Measurements from ENCODE around the gene S100A8.
"Not testable (repeated sequence)": the region's sequence is repeated elsewhere in the genome, so short reads cannot be mapped to it uniquely, and the experiment has no call there.

Gene S100A8

DNA sequence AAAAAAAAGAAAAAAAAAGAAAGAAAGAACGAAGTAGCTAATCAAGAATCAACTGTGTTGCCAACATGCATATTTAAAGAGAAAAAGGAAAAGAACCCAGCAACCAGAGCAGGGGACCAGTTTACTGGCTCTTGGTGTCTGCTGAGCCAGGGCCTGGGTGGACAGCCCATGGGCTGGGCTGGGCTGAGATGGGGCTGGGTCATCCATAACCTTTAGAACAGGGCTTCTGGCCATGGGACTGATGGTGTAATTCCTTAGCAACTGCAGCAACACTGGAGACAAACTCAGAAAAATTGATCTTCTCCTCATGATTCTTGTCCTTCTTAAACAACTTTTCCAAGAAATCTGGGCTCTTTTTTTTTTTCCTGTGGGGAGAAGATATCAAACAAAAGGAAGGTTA lies 35.9 kb upstream of the S100A8 start:
- Mint-ChIP-seq H3K9me3 (no peaks in the 10 kb centered on the region), H3K4me1 (ENCODE audit: low read depth) (no peaks in the 10 kb centered on the region), H3K27ac (no peak overlapping the region), H3K4me3 (no peak overlapping the region), H3K27me3 (peaks cover 23% of the 10 kb centered on the region), H3K36me3 (ENCODE audit: low read depth) (no peaks in the 10 kb centered on the region)

DNA sequence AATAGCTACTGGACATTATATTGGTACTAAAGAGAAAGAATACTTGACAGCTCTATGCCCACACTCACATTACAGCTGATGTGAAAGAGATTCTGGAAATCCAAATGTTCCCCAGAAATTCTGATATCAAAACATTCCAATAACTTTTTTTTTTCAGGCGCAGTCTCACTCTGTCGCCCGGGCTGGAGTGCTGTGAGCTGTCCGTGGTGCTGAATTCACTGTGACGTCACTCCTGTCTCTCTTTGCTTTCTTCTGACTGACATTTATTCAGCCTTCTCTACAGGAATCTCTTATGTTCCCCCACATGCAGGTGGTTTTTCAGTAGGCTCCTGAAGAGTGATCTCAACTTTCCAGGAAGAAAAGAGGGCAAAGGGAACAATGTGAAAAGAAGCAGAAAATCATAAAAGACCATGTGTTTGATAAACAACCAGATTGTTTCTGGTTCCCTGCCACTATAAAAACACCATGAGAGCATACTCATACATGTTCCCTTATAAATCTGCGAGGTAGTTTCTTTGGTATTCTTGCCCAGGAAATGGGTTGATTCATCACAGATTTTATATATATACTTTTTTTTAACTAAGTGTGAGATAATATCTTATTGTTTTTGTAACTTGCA lies 31.7 kb upstream of the S100A8 start:
- H3K36me3 Mint-ChIP-seq (ENCODE audit: low read depth), result no peaks in the 10 kb centered on the region
- no peaks in the 10 kb centered on the region for H3K9me3 Mint-ChIP-seq
- H3K27ac Mint-ChIP-seq, result no peak overlapping the region
- H3K4me3 Mint-ChIP-seq, result no peak overlapping the region
- no peaks in the 10 kb centered on the region for H3K4me1 Mint-ChIP-seq (ENCODE audit: low read depth)
- H3K27me3 Mint-ChIP-seq, result peaks cover 38% of the 10 kb centered on the region

DNA sequence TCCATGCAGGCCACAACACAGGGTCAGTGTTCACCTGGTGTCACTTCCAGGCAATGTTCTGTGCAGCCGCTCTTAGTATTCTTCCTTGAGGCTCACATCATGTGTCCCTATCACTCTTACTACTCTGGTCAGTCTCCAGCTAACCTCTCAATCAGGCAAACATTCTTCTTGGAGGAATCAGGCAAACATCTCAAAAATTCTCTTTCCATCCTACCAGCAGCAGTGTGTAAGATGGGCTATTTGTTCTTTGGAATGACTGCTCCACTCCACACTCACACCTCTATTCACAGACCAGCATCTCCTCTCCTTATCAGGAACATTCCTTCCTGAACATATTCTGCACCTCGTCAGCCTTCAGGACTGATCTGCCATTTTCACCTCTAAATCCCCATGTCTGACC lies 29.4 kb upstream of the S100A8 start:
- Mint-ChIP-seq H3K4me3 (no peak overlapping the region), H3K4me1 (ENCODE audit: low read depth) (no peaks in the 10 kb centered on the region), H3K9me3 (no peaks in the 10 kb centered on the region), H3K27ac (no peak overlapping the region), H3K27me3 (peaks cover 36% of the 10 kb centered on the region), H3K36me3 (ENCODE audit: low read depth) (no peaks in the 10 kb centered on the region)

DNA sequence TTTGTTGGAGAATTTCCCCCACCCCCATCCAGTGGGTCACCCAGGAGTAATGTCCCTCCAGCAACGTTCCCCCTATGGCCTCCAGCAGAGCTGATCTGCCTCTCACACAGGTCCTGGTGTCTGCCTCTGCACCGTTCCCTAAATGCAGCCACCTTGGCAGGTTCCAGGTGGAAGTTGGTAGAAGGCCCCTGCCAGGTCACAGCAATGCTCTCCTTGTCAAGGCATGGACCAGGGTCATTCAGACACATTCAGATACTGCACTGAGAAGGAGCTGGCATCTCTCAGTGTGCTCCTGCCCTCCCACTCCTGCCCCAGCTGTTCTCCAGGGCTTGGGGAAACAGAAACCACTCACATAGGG lies 28.5 kb upstream of the S100A8 start:
- not testable (repeated sequence) for H3K36me3 Mint-ChIP-seq (ENCODE audit: low read depth); H3K27ac Mint-ChIP-seq; H3K9me3 Mint-ChIP-seq; H3K4me1 Mint-ChIP-seq (ENCODE audit: low read depth); H3K4me3 Mint-ChIP-seq
- H3K27me3 Mint-ChIP-seq, result peaks cover 27% of the 10 kb centered on the region

DNA sequence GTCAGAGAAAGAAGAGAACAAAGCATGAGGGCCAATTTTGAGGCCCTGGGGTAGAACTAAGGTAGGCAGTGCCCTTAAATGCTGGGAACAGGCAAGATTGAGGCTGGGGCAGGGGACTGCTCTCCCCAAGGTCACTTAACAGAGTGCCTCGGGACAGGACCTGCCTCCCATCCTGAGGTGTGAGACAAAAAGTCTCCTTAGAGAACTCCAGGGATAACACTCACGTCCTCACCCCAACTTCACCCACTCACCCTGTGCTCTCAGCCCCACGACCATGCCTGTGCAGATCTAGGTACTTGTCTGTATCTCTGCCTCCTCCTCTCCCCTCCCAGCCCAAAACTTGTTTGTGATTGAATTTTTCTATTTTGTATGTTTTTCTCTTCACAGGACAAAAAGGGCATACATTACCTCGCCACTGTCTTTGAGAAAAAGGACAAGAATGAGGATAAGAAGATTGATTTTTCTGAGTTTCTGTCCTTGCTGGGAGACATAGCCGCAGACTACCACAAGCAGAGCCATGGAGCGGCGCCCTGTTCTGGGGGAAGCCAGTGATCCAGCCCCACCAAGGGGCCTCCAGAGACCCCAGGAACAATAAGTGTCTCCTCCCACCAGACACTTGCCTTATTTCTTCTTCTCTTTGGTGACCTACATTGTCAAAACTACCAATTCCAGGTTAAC lies 28.0 kb upstream of the S100A8 start:
- H3K27me3 Mint-ChIP-seq, result peaks cover 25% of the 10 kb centered on the region
- H3K9me3 Mint-ChIP-seq; H3K4me3 Mint-ChIP-seq; H3K27ac Mint-ChIP-seq; H3K4me1 Mint-ChIP-seq (ENCODE audit: low read depth); H3K36me3 Mint-ChIP-seq (ENCODE audit: low read depth): not testable (repeated sequence)

DNA sequence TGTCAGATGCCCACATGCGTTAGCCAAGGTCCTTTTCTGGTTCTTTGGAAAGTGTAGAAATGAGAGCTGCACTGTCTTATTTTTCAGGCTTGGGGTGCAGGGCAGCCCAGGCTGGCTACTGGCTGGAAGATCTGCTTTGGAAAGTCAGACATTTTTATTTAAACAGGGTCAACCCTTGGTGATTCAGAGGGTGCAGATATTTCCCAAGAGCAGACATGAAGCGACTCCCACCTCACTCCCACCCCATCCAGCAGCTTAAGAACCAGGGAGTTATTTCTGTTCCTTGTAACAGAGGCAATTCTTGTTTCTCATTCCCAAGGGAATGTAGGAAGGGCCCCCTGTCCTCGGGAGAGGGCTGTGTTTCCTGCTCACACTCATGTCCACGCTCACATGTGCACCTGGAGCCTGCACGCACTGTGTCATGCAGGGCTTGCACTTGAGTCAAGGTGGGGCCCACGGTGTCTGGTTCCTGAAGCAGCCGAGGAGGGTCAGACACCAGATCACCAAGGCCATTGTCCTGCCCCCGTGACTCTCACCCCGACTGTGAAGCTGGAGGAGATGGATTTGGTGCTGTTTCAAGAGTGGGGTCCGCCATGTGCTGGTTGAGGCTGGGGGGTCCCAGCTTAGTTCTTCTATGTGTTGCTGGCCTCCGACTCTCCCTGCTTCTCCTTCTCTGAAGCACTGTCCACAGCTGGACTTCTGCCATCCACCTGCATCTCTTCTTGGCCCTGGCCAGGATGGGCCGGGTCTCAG lies 26.4 kb upstream of the S100A8 start:
- no peaks in the 10 kb centered on the region for H3K4me1 Mint-ChIP-seq (ENCODE audit: low read depth)
- H3K9me3 Mint-ChIP-seq, result no peaks in the 10 kb centered on the region
- H3K36me3 Mint-ChIP-seq (ENCODE audit: low read depth), result no peaks in the 10 kb centered on the region
- H3K27me3 Mint-ChIP-seq, result peaks cover 21% of the 10 kb centered on the region
- H3K27ac Mint-ChIP-seq, result no peak overlapping the region
- no peak overlapping the region for H3K4me3 Mint-ChIP-seq

DNA sequence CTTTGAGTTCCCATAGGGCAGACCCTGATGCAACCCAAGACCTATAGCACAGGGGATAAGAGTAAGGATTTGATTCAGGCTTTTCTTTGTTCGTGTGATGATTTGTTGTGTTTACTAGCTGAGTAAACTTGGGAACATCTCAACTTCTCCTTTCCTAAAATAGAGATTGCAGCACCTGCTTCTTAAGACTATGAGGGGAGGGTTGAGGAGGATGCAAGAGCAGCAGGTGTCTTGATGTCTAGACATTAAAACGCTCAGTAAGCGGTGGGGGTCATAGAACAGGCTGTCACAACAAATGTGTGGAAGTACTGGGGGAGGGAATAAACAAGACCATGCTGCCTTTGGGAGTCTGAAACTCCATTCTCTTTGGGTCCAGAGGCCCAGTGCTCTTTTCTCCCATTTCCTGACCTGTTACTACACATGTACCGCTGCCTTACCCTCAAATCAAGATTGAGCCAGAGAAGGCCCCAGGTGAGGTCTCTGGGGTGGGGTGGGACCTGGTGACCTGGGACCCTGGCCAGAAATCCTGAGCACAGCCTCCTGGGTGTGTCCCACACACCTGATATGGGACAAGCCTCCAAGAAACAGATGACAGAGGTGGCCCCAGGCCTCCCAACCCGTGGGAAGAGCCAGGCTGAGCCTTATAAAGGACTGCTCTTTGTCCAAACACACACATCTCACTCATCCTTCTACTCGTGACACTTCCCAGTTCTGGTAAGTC lies 25.1 kb upstream of the S100A8 start, which contains the start of gene S100A7A:
S100A7A (plus strand) TSS at position 671 of the 721 bp plus-strand sequence. CDS start 1,563 bp downstream, outside the sequence.
- Mint-ChIP-seq H3K27ac (no peak within 1 kb of the TSS), H3K4me3 (no peak within 1 kb of the TSS), H3K4me1 (ENCODE audit: low read depth) (no peaks in the 10 kb centered on the region), H3K36me3 (ENCODE audit: low read depth) (no peaks in the 10 kb centered on the region), H3K27me3 (peaks cover 18% of the 10 kb centered on the region), H3K9me3 (peaks cover 6% of the 10 kb centered on the region)

DNA sequence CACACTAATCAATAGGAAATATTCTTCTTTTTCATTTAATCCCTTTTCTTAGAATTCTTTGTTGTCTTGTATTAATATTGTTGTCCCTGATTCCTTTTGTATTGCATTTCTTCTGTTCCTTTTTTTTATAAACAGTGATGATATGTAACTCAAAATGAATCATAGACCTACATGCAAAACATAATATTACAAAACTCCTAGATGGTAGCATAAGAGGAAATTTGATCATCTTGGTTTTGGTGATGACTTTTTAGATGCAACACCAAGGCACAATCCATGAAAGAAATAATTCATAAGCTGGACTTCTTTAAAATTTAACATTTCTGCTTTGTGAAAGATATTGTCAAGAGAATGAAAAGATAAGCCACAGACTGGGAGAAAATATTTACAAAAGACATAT lies 23.1 kb upstream of the S100A8 start:
- H3K36me3 Mint-ChIP-seq (ENCODE audit: low read depth); H3K9me3 Mint-ChIP-seq; H3K4me1 Mint-ChIP-seq (ENCODE audit: low read depth); H3K4me3 Mint-ChIP-seq; H3K27ac Mint-ChIP-seq: not testable (repeated sequence)
- H3K27me3 Mint-ChIP-seq, result peaks cover 14% of the 10 kb centered on the region

DNA sequence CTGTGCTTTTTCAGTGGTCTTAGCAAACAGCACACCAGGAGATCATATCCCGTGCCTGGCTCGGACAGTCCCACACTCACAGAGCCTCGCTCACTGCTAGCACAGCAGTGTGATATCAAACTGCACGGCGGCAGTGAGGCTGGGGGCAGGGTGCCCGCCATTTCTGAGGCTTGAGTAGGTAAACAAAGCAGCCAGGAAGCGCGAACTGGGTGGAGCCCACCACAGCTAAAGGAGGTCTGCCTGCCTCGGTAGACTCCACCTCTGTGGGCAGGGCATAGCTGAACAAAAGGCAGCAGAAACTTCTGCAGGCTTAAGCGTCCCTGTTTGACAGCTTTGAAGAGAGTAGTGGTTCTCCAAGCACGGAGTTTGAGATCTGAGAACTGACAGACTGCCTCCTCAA lies 16.4 kb upstream of the S100A8 start:
- H3K27me3 Mint-ChIP-seq, result peaks cover 25% of the 10 kb centered on the region
- H3K4me1 Mint-ChIP-seq (ENCODE audit: low read depth); H3K4me3 Mint-ChIP-seq: not testable (repeated sequence)

DNA sequence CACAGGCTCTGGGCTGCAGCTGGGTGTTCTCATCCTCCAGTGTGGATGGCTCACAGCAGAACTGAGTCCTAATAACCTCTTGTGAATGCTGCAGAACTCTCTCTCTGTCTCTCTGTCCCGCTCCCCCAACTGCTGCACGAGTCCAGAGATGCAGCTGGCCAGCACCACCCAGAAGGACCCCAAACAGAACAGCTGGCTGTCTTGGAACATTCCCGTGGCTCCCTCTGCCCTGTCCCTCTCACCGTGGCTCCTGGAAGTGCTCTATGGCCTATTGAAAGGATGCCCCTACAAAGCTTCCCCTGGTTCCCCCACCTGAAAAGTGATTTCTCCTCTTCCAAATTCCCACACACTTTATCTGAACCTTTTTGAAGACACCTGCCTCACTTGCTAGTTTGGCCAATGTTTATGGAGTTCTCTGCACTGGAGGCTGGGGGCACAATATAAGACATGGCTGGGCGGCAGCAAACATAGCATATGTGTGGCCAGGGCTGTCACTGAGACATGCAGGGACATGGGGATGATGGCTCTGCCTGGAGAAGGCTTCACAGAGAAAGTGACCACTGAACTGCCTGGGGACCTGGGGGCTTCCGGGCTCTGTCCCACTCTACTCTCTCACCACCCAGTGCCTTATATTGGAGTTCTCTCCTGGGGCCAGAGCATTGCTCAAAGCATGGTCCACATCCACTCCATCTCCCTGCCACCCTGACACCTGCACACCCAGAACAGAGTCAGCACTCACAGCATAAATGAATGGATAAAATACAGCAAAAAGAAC lies 15.1 kb upstream of the S100A8 start:
- not testable (repeated sequence) for H3K4me1 Mint-ChIP-seq (ENCODE audit: low read depth); H3K4me3 Mint-ChIP-seq; H3K27ac Mint-ChIP-seq; H3K36me3 Mint-ChIP-seq (ENCODE audit: low read depth); H3K9me3 Mint-ChIP-seq
- H3K27me3 Mint-ChIP-seq, result peaks cover 25% of the 10 kb centered on the region

More for the DNA sequence above, 16.4 kb upstream of the S100A8 start:
- H3K27ac Mint-ChIP-seq; H3K9me3 Mint-ChIP-seq; H3K36me3 Mint-ChIP-seq (ENCODE audit: low read depth): not testable (repeated sequence)

DNA sequence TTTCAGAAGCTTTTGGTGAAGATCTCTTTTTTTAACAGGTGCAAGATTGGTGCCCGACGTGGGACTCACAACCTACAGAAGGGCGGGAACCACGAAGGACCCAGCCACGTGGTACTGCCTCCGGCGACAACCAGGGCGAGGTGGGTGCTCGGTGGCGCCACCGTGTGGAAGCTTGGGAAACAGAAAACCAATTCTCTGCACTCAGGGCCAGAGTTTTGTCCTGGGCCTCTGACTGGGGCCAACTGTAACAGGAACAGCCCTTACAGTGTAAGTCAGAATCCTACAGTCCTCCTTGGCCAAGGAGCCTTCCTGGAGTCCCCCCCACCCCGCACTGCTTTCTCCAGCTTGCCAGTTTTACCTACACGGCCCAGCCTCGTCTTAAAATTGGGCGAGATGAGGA lies 13.9 kb upstream of the S100A8 start:
- Mint-ChIP-seq H3K9me3 (peaks cover 3% of the 10 kb centered on the region), H3K36me3 (ENCODE audit: low read depth) (no peaks in the 10 kb centered on the region), H3K27ac (no peak overlapping the region), H3K4me3 (no peak overlapping the region), H3K4me1 (ENCODE audit: low read depth) (peaks cover 3% of the 10 kb centered on the region), H3K27me3 (peaks cover 24% of the 10 kb centered on the region)

DNA sequence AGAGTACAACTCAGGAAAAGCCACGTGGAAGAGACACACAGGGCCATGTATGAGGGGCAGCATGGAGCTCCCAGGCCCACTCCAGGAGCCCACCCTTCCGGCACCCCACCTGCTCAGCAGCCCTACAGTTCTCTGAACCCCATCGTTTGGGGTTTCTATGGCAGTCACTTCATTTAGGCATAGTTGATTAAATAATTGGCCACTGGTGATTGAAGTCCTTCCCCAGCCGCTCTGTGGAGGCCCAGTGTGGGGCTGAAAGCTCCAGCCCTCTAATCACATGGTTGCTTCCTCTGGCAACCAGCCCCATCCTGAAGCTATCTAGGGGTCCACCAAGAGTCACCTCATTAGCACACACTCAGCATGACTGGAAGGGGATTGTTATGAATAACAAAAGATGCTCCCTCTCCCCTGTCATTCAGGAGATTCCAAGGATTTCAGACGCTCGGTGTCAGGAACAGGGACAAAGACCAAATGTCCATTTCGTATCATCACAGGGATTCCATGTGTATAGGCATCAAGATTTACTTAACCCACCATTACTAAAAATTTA lies 13.3 kb upstream of the S100A8 start:
- Mint-ChIP-seq H3K27ac (no peak overlapping the region), H3K9me3 (peaks cover 3% of the 10 kb centered on the region), H3K36me3 (ENCODE audit: low read depth) (no peaks in the 10 kb centered on the region), H3K4me1 (ENCODE audit: low read depth) (peaks cover 3% of the 10 kb centered on the region), H3K27me3 (peaks cover 17% of the 10 kb centered on the region), H3K4me3 (no peak overlapping the region)

DNA sequence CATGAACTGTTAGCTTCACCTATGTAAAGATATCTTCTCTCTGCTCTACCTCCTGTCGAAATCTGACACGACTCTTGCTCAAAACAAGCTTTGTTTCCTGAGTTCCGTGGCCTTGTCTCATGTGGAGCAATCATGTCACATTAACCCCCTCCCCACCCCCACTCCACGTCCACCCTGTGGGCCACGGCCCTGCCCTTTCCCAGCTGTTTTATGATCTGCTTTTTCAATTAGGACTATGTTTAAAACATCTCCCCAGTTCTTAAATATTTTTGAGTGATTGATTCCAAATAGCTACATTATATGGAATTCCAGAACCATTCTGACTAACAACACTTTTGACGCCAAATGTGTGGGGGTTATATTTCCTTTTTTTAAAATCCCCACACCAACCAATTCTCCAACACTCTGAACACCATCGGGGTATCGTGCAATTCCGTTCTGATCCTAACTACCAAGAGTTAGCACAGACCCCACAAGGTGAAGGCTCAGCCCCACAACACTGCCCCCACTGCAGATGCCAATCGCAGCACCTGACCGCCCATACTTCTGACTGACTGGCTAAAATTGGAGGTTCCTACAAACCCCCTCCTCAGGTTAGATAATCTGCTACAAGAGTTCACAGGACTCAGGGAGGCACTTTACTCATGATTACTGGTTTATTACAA lies 12.7 kb upstream of the S100A8 start:
- no peaks in the 10 kb centered on the region for H3K36me3 Mint-ChIP-seq (ENCODE audit: low read depth)
- peaks cover 3% of the 10 kb centered on the region for H3K4me1 Mint-ChIP-seq (ENCODE audit: low read depth)
- H3K27ac Mint-ChIP-seq, result no peak overlapping the region

DNA sequence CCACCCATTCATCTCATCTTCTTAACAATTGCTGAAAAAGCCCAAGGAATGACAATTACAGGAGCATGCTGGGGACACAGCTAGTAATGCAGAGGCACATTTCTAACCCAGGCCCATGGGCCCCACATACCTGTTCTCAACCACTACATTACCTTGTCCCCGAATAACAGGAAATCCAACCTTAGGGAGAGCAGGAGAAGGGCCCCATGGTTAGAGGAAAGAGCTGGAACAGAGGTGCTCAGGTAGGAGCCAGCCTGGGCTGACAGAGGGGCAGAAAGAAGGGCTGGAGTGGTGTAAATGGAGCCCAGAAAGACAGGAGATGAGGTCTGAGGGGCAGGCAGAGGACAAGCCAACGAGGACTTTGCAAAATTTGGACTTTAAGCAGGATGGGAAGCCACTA lies 11.4 kb upstream of the S100A8 start:
- H3K27me3 Mint-ChIP-seq, result peaks cover 5% of the 10 kb centered on the region
- no peak overlapping the region for H3K4me3 Mint-ChIP-seq
- peaks cover 3% of the 10 kb centered on the region for H3K9me3 Mint-ChIP-seq
- H3K36me3 Mint-ChIP-seq (ENCODE audit: low read depth), result no peaks in the 10 kb centered on the region
- no peak overlapping the region for H3K27ac Mint-ChIP-seq
- H3K4me1 Mint-ChIP-seq (ENCODE audit: low read depth), result peaks cover 3% of the 10 kb centered on the region

More for the DNA sequence above, 12.7 kb upstream of the S100A8 start:
- H3K9me3 Mint-ChIP-seq, result peaks cover 3% of the 10 kb centered on the region
- no peak overlapping the region for H3K4me3 Mint-ChIP-seq
- peaks cover 14% of the 10 kb centered on the region for H3K27me3 Mint-ChIP-seq
